ENCODE data around the gene STAT5A.

DNA sequence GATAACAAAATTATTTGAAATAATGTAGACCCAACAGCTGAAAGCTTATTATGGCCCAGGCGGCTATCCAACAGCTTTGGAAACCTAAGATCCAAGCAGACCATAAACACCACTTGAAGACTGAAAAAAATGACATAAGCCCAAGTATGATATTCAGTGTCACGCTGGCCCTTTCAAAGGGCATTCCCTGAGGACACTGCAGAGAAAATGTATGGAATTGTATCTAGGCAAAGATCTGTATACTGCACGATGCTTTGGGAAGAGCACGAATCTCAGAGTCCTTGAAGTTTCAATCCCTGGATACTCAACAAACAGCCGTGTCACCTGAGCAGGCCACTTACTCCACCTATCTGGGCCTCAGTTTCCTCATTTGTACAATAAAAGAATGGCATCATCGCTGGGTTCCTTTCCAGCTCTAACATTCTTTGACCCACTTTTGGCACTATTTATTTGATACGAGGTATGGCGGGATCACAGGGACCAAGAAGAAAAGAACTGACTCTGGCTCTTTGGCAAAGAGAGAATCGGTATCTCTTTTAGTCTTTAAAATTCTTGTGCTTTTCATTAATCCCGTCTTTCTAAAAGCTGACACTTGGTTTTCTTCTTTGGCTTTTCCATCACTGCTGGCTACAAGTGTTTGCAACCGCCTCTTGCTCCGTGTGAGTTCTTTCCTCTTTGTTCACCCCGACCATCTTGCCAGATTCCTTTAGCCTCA lies 13.3 kb upstream of the STAT5A start:
- TF ChIP-seq CTCF (conservative IDR thresholded peaks at IDR 0.05; ENCODE audit: low read depth in 2 of 2) (no peak), ZNF462 (CRISPR knock-in tag; IDR thresholded peaks at IDR 0.05) (no peak), CREB1 (CRISPR knock-in tag; IDR thresholded peaks at IDR 0.05; ENCODE audit: low read depth) (no peak), EZH2 (IDR thresholded peaks at IDR 0.05; ENCODE audit: low read depth, unreplicated experiment) (no peak), POLR2AphosphoS5 (IDR thresholded peaks at IDR 0.05; ENCODE audit: low read depth) (0 out of 2 replicates have a peak, but pooled peaks have one; percentile 14), JUNB (IDR thresholded peaks at IDR 0.05; ENCODE audit: unreplicated experiment) (no peak), EZH2phosphoT487 (IDR thresholded peaks at IDR 0.05; ENCODE audit: unreplicated experiment) (no peak), ETS1 (IDR thresholded peaks at IDR 0.05) (no peak), ZNF114 (CRISPR knock-in tag; IDR thresholded peaks at IDR 0.05) (no peak)
- TF ChIP-seq, protein P1, sequence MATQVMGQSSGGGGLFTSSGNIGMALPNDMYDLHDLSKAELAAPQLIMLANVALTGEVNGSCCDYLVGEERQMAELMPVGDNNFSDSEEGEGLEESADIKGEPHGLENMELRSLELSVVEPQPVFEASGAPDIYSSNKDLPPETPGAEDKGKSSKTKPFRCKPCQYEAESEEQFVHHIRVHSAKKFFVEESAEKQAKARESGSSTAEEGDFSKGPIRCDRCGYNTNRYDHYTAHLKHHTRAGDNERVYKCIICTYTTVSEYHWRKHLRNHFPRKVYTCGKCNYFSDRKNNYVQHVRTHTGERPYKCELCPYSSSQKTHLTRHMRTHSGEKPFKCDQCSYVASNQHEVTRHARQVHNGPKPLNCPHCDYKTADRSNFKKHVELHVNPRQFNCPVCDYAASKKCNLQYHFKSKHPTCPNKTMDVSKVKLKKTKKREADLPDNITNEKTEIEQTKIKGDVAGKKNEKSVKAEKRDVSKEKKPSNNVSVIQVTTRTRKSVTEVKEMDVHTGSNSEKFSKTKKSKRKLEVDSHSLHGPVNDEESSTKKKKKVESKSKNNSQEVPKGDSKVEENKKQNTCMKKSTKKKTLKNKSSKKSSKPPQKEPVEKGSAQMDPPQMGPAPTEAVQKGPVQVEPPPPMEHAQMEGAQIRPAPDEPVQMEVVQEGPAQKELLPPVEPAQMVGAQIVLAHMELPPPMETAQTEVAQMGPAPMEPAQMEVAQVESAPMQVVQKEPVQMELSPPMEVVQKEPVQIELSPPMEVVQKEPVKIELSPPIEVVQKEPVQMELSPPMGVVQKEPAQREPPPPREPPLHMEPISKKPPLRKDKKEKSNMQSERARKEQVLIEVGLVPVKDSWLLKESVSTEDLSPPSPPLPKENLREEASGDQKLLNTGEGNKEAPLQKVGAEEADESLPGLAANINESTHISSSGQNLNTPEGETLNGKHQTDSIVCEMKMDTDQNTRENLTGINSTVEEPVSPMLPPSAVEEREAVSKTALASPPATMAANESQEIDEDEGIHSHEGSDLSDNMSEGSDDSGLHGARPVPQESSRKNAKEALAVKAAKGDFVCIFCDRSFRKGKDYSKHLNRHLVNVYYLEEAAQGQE (IDR thresholded peaks at IDR 0.05; ENCODE audit: unreplicated experiment) = no peak

Data from GM23338 (cell line).